HCT116 (cell line): ENCODE results near the gene CEP112. TPM values are rescaled to one million over a fixed set of nuclear protein-coding genes. Genes with fewer than 3 reads are reported as not detected.

Source experiments
- ATAC-seq: fragments of 200-7000 bp; cut with Tn5 transposase; 2 replicates; pipeline ENCODE4 v1.9.1; 2020; ENCODE audit warnings: mild to moderate bottlenecking, moderate library complexity
- BruUV-seq: library from RNA; stranded (reverse); fragments of 400-500 nt; replicated peaks from 2 replicates; lab custom pipeline; 2021; lab: Mats Ljungman, UMichigan
- CTCF ChIA-PET: fragments of 300-600 bp; sonication (Branson Sonifier 250); formaldehyde crosslinking; loops from one replicate; lab custom pipeline; 2021; ENCODE audit warnings: antibody characterized with exemption; lab: Charles Lee
- POLR2A ChIA-PET: fragments of 300-600, 350-600 bp; sonication (Branson Sonifier 250); formaldehyde crosslinking; loops from one replicate; lab custom pipeline; 2021; ENCODE audit warnings: antibody characterized with exemption; lab: Charles Lee
- RAD21 ChIA-PET, 2 experiments: fragments of 300-600 bp; sonication (Branson Sonifier 250); formaldehyde crosslinking; loops; one replicate each; lab custom pipeline; 2023; ENCODE audit warnings: low total read pairs in 2 of 2; ENCODE audit not compliant: uncharacterized antibody in 2 of 2, unreplicated experiment in 2 of 2, low non-redundant PET in 1 of 2; lab: Charles Lee
- DNase-seq: peaks from one replicate; pipeline ENCODE4 v3.0.0-alpha.2; 2010; ENCODE audit warnings: low read depth, low spot score
- H2AFZ ChIP-seq: fragments of 200-600 bp; shearing (Covaris generic), sonication (generic); 2 replicates; pipeline ENCODE4 v1.6.1; 2017; ENCODE audit warnings: low read depth, mixed run types, mixed read lengths, antibody characterized with exemption, low read length; ENCODE audit not compliant: poor library complexity, severe bottlenecking
- H3K27ac ChIP-seq: 2 replicates; pipeline ENCODE4 v1.5.1; 2012; ENCODE audit warnings: low read depth, low read length
- H3K27me3 ChIP-seq: fragments of 200-600 bp; sonication (generic); 2 replicates; pipeline ENCODE4 v1.6.1; 2016; ENCODE audit warnings: mixed run types, low read length, mixed read lengths; ENCODE audit not compliant: insufficient read depth
- H3K36me3 ChIP-seq, 2 experiments: fragments of 200-500 bp in 1 of 2; fragments of 200-600 bp in 1 of 2; sonication (Bioruptor generic) in 1 of 2; sonication (generic) in 1 of 2; 2 replicates each; pipeline versions ENCODE4 v1.5.1 to v1.6.1; 2014 to 2016; ENCODE audit warnings: low read length in 2 of 2, inconsistent platforms in 1 of 2, mixed read lengths in 1 of 2, mixed run types in 1 of 2; ENCODE audit not compliant: insufficient read depth in 2 of 2, control insufficient read depth in 1 of 2
- H3K4me1 ChIP-seq, 2 experiments: fragments of 200-600 bp in 1 of 2; sonication (generic) in 1 of 2; 2 replicates each; pipeline versions ENCODE4 v1.5.1 to v1.6.1; 2012 to 2017; ENCODE audit warnings: low read length in 2 of 2, inconsistent platforms in 1 of 2, mild to moderate bottlenecking in 1 of 2, mixed read lengths in 1 of 2, mixed run types in 1 of 2, moderate library complexity in 1 of 2; ENCODE audit not compliant: insufficient read depth in 2 of 2, control insufficient read depth in 1 of 2
- H3K4me2 ChIP-seq: fragments of 200-600 bp; sonication (generic); 2 replicates; pipeline ENCODE4 v1.6.1; 2017; ENCODE audit warnings: mixed run types, low read length, mixed read lengths
- H3K4me3 ChIP-seq, 2 experiments: fragments of 200-600 bp in 1 of 2; sonication (generic) in 1 of 2; replicated peaks in 1 of 2; 2 replicates each; pipeline ENCODE4 v1.5.1; 2011 to 2016; ENCODE audit warnings: low read length in 2 of 2, control low read depth in 1 of 2, low read depth in 1 of 2, mild to moderate bottlenecking in 1 of 2, mixed read lengths in 1 of 2, mixed run types in 1 of 2
- H3K79me2 ChIP-seq: fragments of 200-600 bp; sonication (generic); 2 replicates; pipeline ENCODE4 v1.6.1; 2017; ENCODE audit warnings: mild to moderate bottlenecking, mixed run types, low read length, moderate library complexity, mixed read lengths; ENCODE audit not compliant: insufficient read depth
- H3K9ac ChIP-seq: fragments of 200-600 bp; sonication (generic); 2 replicates; pipeline ENCODE4 v1.6.1; 2016; ENCODE audit warnings: low read length, mixed read lengths
- H3K9me2 ChIP-seq: fragments of 200-600 bp; sonication (generic), shearing (Covaris generic); 2 replicates; pipeline ENCODE4 v1.6.1; 2017; ENCODE audit warnings: mixed run types, mild to moderate bottlenecking, moderate library complexity; ENCODE audit not compliant: insufficient read depth
- H3K9me3 ChIP-seq, 2 experiments: fragments of 200-500 bp in 1 of 2; fragments of 200-600 bp in 1 of 2; sonication (Bioruptor generic) in 1 of 2; sonication (generic) in 1 of 2; 2 replicates each; pipeline ENCODE4 v1.6.1; 2014 to 2017; ENCODE audit warnings: low read length in 2 of 2, mixed read lengths in 2 of 2, inconsistent platforms in 1 of 2, low read depth in 1 of 2, mild to moderate bottlenecking in 1 of 2, mixed run types in 1 of 2, moderate library complexity in 1 of 2; ENCODE audit not compliant: control insufficient read depth in 1 of 2, insufficient read depth in 1 of 2
- H4K20me1 ChIP-seq: fragments of 200-600 bp; sonication (generic), shearing (Covaris generic); 2 replicates; pipeline ENCODE4 v1.6.1; 2017; ENCODE audit warnings: mixed run types, mild to moderate bottlenecking, moderate library complexity; ENCODE audit not compliant: insufficient read depth
- CBX3 ChIP-seq: IDR thresholded peaks from 2 replicates; pipeline ENCODE4 v1.6.1; 2012; ENCODE audit warnings: low read depth
- CEBPB ChIP-seq: IDR thresholded peaks from 2 replicates; pipeline ENCODE4 v1.6.1; 2012; ENCODE audit warnings: low read depth
- ELF1 ChIP-seq: IDR thresholded peaks from 2 replicates; pipeline ENCODE4 v1.6.1; 2012; ENCODE audit warnings: low read depth, borderline replicate concordance
- EZH2 ChIP-seq: fragments of 200-600 bp; sonication (generic); IDR thresholded peaks from 2 replicates; pipeline ENCODE4 v1.6.1; 2017; ENCODE audit warnings: antibody characterized with exemption, mixed run types
- EZH2phosphoT487 ChIP-seq: fragments of 200-600 bp; IDR thresholded peaks from 2 replicates; pipeline ENCODE4 v1.6.1; 2018; ENCODE audit warnings: antibody characterized with exemption, borderline replicate concordance
- JUND ChIP-seq: IDR thresholded peaks from 2 replicates; pipeline ENCODE4 v1.6.1; 2012
- POLR2A ChIP-seq: IDR thresholded peaks from 2 replicates; pipeline ENCODE4 v1.7.0; 2011; ENCODE audit warnings: borderline replicate concordance; ENCODE audit not compliant: insufficient read depth, insufficient read length; ENCODE audit errors: extremely low read depth
- RAD21 ChIP-seq: IDR thresholded peaks from 2 replicates; pipeline ENCODE4 v1.6.1; 2012; ENCODE audit warnings: low read depth, mild to moderate bottlenecking
- SP1 ChIP-seq: IDR thresholded peaks from 2 replicates; pipeline ENCODE4 v1.6.1; 2012; ENCODE audit warnings: low read depth
- SRF ChIP-seq: IDR thresholded peaks from 2 replicates; pipeline ENCODE4 v1.6.1; 2012; ENCODE audit warnings: low read depth
- TCF7L2 ChIP-seq: IDR thresholded peaks from 2 replicates; pipeline ENCODE4 v1.7.0; 2011; ENCODE audit warnings: borderline replicate concordance, inconsistent platforms; ENCODE audit not compliant: insufficient read depth, insufficient read length; ENCODE audit errors: extremely low read depth
- YY1 ChIP-seq: IDR thresholded peaks from 2 replicates; pipeline ENCODE4 v1.6.1; 2011; ENCODE audit warnings: low read length, low read depth, moderate library complexity, mild to moderate bottlenecking; ENCODE audit not compliant: insufficient replicate concordance; ENCODE audit errors: extremely low read depth
- ZNF274 ChIP-seq: fragments of 200-500 bp; sonication (Bioruptor generic); IDR thresholded peaks from 2 replicates; pipeline ENCODE4 v1.6.1; 2014; ENCODE audit warnings: mild to moderate bottlenecking, low read depth, low read length, inconsistent platforms
- intact Hi-C: fragments of 100-400 bp; cut with micrococcal nuclease; formaldehyde crosslinking; loops from 2 replicates; pipeline ENCODE4 v1.10.0; 2022
- total RNA-seq: library from RNA; stranded (reverse); gene quantifications from one replicate; pipeline ENCODE4 v1.2.1, GENCODE V29; 2021; ENCODE audit not compliant: unreplicated experiment
- TF ChIP-seq, protein P1 (sequence below): IDR thresholded peaks from 2 replicates; pipeline ENCODE4 v1.6.1; 2012; ENCODE audit warnings: low read depth
- TF ChIP-seq, protein P2 (sequence below): IDR thresholded peaks from 2 replicates; pipeline ENCODE4 v1.6.1; 2011; ENCODE audit warnings: mild to moderate bottlenecking, low read length, moderate library complexity; ENCODE audit not compliant: insufficient replicate concordance; ENCODE audit errors: extremely low read depth
- TF ChIP-seq, protein P3 (sequence below): IDR thresholded peaks from 2 replicates; pipeline ENCODE4 v1.6.1; 2012

The CEP112 gene
- total RNA-seq, 1 experiment from 2014 or later: 10.9 TPM

DNA sequence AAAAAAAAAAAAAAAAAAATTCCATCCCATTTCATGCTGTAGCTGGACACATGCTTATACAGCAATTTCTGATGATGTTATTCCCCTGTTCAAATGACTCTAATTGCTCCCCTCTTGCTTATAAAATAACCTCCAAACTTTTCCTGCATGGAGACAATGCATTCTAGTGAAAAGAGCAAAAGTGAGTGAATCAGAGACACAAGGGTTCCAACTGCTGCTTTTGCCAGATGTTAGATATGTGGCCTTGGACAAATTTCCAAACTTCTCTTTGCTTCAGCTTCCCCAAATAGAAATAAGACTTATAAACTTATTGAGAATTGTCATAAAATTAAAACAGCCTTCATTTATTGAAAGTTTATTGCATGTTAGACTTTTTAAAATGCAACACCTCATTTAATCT, 565.5 kb downstream of the CEP112 start:
- Histone ChIP-seq H3K9ac (no peak overlapping the region), H3K9me2 (no peaks in the 10 kb centered on the region), H3K4me1 (peaks cover 15 to 27% of the 10 kb centered on the region in 2 experiments; a peak in 3 of 4 replicates), H4K20me1 (no peaks in the 10 kb centered on the region), H3K79me2 (no peaks in the 10 kb centered on the region), H3K27ac (no peak overlapping the region), H3K4me2 (no peak overlapping the region), H3K36me3 (no peaks in the 10 kb centered on the region), H3K4me3 (no peak overlapping the region), H2AFZ (no peak overlapping the region), H3K9me3 (no peaks in the 10 kb centered on the region), H3K27me3 (no peaks in the 10 kb centered on the region)
- no TSS peak for BruUV-seq
- ATAC-seq: no peak
- ChIA-PET POLR2A (no interaction called here), CTCF (no interaction called here), RAD21 (no interaction called here)
- DNase-seq: no peak
- TF ChIP-seq YY1 (no peak), JUND (no peak), ELF1 (no peak), CBX3 (no peak), RAD21 (no peak), TCF7L2 (no peak), ZNF274 (no peak), SP1 (no peak), POLR2A (no peak), EZH2 (no peak), EZH2phosphoT487 (no peak), CEBPB (no peak), SRF (no peak)
- TF ChIP-seq, protein P1, sequence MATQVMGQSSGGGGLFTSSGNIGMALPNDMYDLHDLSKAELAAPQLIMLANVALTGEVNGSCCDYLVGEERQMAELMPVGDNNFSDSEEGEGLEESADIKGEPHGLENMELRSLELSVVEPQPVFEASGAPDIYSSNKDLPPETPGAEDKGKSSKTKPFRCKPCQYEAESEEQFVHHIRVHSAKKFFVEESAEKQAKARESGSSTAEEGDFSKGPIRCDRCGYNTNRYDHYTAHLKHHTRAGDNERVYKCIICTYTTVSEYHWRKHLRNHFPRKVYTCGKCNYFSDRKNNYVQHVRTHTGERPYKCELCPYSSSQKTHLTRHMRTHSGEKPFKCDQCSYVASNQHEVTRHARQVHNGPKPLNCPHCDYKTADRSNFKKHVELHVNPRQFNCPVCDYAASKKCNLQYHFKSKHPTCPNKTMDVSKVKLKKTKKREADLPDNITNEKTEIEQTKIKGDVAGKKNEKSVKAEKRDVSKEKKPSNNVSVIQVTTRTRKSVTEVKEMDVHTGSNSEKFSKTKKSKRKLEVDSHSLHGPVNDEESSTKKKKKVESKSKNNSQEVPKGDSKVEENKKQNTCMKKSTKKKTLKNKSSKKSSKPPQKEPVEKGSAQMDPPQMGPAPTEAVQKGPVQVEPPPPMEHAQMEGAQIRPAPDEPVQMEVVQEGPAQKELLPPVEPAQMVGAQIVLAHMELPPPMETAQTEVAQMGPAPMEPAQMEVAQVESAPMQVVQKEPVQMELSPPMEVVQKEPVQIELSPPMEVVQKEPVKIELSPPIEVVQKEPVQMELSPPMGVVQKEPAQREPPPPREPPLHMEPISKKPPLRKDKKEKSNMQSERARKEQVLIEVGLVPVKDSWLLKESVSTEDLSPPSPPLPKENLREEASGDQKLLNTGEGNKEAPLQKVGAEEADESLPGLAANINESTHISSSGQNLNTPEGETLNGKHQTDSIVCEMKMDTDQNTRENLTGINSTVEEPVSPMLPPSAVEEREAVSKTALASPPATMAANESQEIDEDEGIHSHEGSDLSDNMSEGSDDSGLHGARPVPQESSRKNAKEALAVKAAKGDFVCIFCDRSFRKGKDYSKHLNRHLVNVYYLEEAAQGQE: no peak
- TF ChIP-seq, protein P2, sequence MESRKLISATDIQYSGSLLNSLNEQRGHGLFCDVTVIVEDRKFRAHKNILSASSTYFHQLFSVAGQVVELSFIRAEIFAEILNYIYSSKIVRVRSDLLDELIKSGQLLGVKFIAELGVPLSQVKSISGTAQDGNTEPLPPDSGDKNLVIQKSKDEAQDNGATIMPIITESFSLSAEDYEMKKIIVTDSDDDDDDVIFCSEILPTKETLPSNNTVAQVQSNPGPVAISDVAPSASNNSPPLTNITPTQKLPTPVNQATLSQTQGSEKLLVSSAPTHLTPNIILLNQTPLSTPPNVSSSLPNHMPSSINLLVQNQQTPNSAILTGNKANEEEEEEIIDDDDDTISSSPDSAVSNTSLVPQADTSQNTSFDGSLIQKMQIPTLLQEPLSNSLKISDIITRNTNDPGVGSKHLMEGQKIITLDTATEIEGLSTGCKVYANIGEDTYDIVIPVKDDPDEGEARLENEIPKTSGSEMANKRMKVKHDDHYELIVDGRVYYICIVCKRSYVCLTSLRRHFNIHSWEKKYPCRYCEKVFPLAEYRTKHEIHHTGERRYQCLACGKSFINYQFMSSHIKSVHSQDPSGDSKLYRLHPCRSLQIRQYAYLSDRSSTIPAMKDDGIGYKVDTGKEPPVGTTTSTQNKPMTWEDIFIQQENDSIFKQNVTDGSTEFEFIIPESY: no peak
- TF ChIP-seq, protein P3, sequence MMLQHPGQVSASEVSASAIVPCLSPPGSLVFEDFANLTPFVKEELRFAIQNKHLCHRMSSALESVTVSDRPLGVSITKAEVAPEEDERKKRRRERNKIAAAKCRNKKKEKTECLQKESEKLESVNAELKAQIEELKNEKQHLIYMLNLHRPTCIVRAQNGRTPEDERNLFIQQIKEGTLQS: no peak
- intact Hi-C loops: no loop called here
